A549 (cell line): ENCODE data around the gene ANXA5.

Experiments used
- POLR2A ChIP-seq: IDR thresholded peaks from 2 replicates; pipeline ENCODE4 v1.6.1; 2012; ENCODE audit warnings: mild to moderate bottlenecking, low read length
- TF ChIP-seq, protein P1 (sequence below): fragments of >200 bp; sonication (Bioruptor Twin); formaldehyde crosslinking; IDR thresholded peaks from 3 replicates; pipeline ENCODE4 v1.5.1; 2016
- TF ChIP-seq, protein P2 (sequence below): IDR thresholded peaks from 2 replicates; pipeline ENCODE4 v1.6.1; 2012

DNA sequence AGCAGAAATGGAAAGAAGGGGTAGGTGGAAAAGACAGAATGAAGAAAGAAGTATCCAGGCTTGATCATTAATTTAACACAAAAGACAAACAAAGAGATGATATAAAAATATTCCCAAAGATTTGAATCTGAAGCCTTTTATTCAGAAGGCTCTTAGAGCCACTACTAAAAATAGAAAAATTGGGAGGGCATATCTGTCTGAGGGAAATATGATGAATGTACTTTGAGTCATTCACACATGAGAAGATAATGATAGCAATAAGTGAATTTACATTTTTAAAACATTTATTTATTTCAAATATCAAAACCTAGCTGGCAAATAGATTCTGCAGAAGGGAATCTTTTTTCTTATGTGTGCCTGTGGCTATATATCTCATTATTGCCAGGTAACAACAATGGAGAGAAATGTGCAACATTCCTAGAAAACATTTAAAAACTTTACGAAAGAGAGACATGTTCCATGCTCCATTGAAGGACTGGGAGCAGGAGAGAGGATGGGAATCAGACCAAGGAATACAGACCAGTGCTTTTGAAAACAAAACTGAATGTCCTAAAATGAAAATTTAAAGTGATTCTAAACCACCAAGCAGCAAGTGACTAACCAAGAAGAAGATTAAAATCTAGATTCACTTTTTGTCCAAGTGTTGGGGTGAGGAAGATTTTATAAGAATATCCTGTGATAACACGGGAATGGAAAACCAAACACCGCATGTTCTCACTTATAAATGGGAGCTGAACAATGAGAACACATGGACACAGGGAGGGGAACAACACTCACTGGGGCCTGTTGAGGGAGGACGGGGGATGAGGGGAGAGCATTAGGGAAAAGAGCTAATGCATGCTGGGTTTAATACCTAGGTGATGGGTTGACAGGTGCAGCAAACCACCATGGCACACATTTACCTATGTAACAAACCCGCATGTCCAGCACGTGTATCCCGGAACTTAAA, 41.2 kb downstream of the ANXA5 start:
- TF ChIP-seq POLR2A, result no peak
- TF ChIP-seq, protein P1, sequence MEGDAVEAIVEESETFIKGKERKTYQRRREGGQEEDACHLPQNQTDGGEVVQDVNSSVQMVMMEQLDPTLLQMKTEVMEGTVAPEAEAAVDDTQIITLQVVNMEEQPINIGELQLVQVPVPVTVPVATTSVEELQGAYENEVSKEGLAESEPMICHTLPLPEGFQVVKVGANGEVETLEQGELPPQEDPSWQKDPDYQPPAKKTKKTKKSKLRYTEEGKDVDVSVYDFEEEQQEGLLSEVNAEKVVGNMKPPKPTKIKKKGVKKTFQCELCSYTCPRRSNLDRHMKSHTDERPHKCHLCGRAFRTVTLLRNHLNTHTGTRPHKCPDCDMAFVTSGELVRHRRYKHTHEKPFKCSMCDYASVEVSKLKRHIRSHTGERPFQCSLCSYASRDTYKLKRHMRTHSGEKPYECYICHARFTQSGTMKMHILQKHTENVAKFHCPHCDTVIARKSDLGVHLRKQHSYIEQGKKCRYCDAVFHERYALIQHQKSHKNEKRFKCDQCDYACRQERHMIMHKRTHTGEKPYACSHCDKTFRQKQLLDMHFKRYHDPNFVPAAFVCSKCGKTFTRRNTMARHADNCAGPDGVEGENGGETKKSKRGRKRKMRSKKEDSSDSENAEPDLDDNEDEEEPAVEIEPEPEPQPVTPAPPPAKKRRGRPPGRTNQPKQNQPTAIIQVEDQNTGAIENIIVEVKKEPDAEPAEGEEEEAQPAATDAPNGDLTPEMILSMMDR, result no peak
- TF ChIP-seq, protein P2, sequence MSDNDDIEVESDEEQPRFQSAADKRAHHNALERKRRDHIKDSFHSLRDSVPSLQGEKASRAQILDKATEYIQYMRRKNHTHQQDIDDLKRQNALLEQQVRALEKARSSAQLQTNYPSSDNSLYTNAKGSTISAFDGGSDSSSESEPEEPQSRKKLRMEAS, result no peak
